NCI-H146 treated with DMSO at 0.1 percent for 48 hours (cell line): ENCODE results near the gene CDIPT.

Experiments used
- DNase-seq: peaks from one replicate; lab custom pipeline; 2025; ENCODE audit not compliant: unreplicated experiment; lab: John Stamatoyannopoulos, UW

The CDIPT gene

GRCh38 chr16:29860218-29860617 is 2.8 kb downstream of the CDIPT start:
- DNase-seq, result no peak

GRCh38 chr16:29858974-29859373 is 4.1 kb downstream of the CDIPT start:
- no peak for DNase-seq

GRCh38 chr16:29858149-29858849 is 4.7 kb downstream of the CDIPT start:
- no peak for DNase-seq

GRCh38 chr16:29857133-29857760 is 5.8 kb downstream of the CDIPT start:
- no peak for DNase-seq

GRCh38 chr16:29854520-29855100 is 8.4 kb downstream of the CDIPT start:
- no peak for DNase-seq

- no peak for DNase-seq
Observed at GRCh38 chr16:29852654-29853053, 10.4 kb downstream of the CDIPT start.

- no peak for DNase-seq
Observed at GRCh38 chr16:29850998-29851397, 12.0 kb downstream of the CDIPT start.

- no peak for DNase-seq
Observed at GRCh38 chr16:29849505-29849904, 13.5 kb downstream of the CDIPT start.

GRCh38 chr16:29848420-29849297 is 14.4 kb downstream of the CDIPT start:
- peak; percentile 49 for DNase-seq

- no peak for DNase-seq
Observed at GRCh38 chr16:29845656-29846055, 17.4 kb downstream of the CDIPT start.

GRCh38 chr16:29844575-29845331 is 18.3 kb downstream of the CDIPT start:
- DNase-seq, result no peak

- no peak for DNase-seq
Observed at GRCh38 chr16:29843931-29844330, 19.1 kb downstream of the CDIPT start.

GRCh38 chr16:29842732-29843346 is 20.2 kb downstream of the CDIPT start:
- no peak for DNase-seq

GRCh38 chr16:29841631-29842030 is 21.4 kb downstream of the CDIPT start:
- no peak for DNase-seq

GRCh38 chr16:29840240-29840639 is 22.8 kb downstream of the CDIPT start:
- DNase-seq, result no peak

- DNase-seq, result no peak
Observed at GRCh38 chr16:29839822-29840221, 23.2 kb downstream of the CDIPT start.

GRCh38 chr16:29837841-29838240 is 25.2 kb downstream of the CDIPT start:
- DNase-seq, result no peak

GRCh38 chr16:29836623-29837022 is 26.4 kb downstream of the CDIPT start:
- DNase-seq, result no peak

GRCh38 chr16:29835926-29836325 is 27.1 kb downstream of the CDIPT start:
- DNase-seq, result no peak

GRCh38 chr16:29834079-29834478 is 28.9 kb downstream of the CDIPT start:
- DNase-seq, result no peak
